Activated T-cell treated with anti-CD3 and anti-CD28 coated beads, Interleukin-2, amount 50 U/mL, for 4 hours (primary cell): ENCODE data around the gene ARHGAP30. TPM values are rescaled to one million over a fixed set of nuclear protein-coding genes. Genes with fewer than 3 reads are reported as not detected.
"Not testable (repeated sequence)": the region's sequence is repeated elsewhere in the genome, so short reads cannot be mapped to it uniquely, and the experiment has no call there.

ENCODE experiments used
- ATAC-seq, 2 donors: fragments of 200-7000 bp; cut with Tn5 transposase; one replicate each; pipeline ENCODE4 v1.10.0; 2021
- DNase-seq: peaks from one replicate; pipeline ENCODE4 v3.0.0-alpha.2; 2020
- H3K27me3 Mint-ChIP-seq: one replicate; pipeline ENCODE4 v1.8.0; 2021; ENCODE audit warnings: low read depth, mixed read lengths
- H3K36me3 Mint-ChIP-seq: one replicate; pipeline ENCODE4 v1.8.0; 2022; ENCODE audit warnings: mixed read lengths; ENCODE audit not compliant: insufficient read depth
- H3K4me1 Mint-ChIP-seq: one replicate; pipeline ENCODE4 v1.8.0; 2021; ENCODE audit warnings: low read depth, mixed read lengths
- H3K4me3 Mint-ChIP-seq: one replicate; pipeline ENCODE4 v1.8.0; 2021; ENCODE audit warnings: mild to moderate bottlenecking, moderate library complexity, mixed read lengths
- H3K9me3 Mint-ChIP-seq: one replicate; pipeline ENCODE4 v1.8.0; 2021; ENCODE audit warnings: mixed read lengths
- total RNA-seq, 3 donors: library from RNA; stranded (reverse); gene quantifications; one replicate each; pipeline ENCODE4 v1.2.1, GENCODE V29; 2021

ARHGAP30 gene
- total RNA-seq, 3 donors from 2014 or later = 103 to 128 (median 106) TPM

DNA sequence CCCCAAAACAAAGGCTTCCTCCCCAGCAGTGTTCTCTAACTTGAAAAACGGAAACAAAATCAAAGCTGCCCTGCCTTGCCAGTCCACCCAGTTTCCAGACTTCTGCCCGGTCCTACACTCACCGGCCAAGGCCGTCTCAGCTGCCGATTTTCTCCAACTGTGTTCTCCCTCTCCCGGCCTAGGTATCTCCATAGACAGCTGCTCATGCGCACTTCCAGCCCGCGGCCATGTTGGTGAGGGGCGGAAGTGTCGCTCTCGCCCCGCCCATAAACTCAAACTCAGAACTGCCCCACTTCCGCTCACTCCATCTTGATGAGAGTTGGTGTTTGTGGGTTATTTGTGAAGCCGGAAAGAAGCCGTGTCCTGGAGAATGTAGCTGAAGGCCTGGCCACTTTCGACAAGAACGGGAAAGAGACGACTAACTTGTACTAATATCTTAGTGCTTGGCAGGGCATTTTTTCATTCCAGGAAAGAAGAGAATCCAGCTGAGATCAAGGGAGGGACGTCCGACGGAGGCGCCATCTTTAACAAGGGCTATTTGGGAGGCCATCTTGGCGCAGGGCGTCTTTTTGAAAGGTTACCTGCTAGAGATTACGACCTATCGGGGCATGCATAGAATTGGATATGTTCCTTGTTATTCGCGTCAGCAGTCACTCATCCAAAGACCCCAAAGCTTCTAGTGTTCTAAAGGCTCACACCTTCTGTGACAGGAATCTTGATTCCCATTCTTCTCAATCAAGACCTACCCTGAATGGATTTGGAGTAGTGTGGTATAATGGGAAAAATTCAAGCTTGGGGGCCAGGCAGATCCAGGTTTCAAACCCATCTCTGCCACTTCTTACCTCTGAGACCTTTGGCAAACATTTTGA is 23.7 kb downstream of the ARHGAP30 start, which contains the start of gene USF1:
Gene USF1 (minus strand): TSS at position 242 of the 869 bp plus-strand sequence. CDS start 2,702 bp downstream, outside the sequence.
- H3K4me1 Mint-ChIP-seq = peaks cover 43% of the 10 kb centered on the region
- peaks cover 33% of the 10 kb centered on the region for H3K36me3 Mint-ChIP-seq
- peak within 1 kb of the TSS; percentile 95 for H3K4me3 Mint-ChIP-seq
- no peaks in the 10 kb centered on the region for H3K27me3 Mint-ChIP-seq
- ATAC-seq = peak; percentile 86 to 87
- H3K9me3 Mint-ChIP-seq = no peaks in the 10 kb centered on the region
- DNase-seq = peak; percentile 87

DNA sequence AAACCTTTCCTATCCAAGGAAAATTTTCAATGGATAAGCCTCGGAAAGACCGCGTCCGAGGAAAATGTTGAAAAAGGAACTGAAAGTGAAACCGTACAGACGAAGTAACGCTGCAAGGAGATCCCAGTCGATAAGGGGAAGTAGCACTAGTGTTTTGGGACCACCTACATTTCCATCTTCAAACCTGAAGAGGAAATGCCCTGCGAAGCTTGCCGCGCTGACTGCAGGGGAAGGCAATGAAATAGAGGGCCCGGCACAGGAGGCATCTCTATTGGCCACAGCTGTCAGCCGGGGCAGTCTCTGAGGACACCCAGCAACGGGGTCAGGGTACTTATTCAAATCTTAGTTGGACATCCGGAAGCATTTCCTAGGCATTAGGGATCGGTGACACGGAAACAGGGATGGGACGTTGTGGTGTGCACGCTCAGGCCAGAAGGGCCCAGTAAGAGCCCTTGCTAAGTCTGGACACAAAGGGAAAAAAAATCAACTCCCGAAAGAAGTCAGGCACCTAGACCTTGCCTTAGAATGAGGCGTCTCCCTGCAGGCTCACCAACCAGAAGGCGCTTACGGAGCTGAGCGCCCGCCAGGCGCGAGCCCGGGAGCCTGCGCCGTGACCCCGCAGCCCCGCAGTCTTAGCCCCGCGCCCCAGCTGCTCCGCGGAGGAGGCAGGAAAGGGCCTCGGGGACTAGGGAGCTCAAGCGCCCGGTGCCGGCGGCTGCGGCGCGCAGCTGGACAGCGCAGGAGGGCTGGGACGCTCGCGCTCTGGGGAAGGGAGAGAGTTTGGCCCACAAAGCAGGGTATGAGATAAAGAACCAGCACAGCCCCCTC is 24.6 kb downstream of the ARHGAP30 start:
- peak; percentile 31 for DNase-seq
- ATAC-seq = peak; percentile 63 to 67
- Mint-ChIP-seq H3K4me1 (peaks cover 43% of the 10 kb centered on the region), H3K36me3 (peaks cover 38% of the 10 kb centered on the region), H3K9me3 (no peaks in the 10 kb centered on the region), H3K4me3 (peak overlapping the region; percentile 95), H3K27me3 (no peaks in the 10 kb centered on the region)

DNA sequence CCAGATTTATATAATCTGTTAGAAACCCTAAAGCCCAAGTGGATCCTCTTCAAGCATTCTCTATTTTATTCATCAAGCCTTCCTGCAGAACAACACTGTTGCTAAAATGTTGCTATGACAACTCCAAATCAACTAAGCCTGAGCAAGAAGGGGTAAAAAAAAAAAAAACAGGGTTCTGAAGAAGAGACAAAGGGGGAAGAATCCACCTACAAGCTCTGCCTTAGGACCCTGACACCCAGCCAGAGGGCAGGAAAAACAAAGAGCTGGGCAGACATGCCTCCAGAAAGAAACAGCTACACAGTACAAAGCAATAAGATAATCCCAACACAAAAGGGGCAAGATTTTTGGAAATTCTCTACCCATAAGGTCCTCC is 25.2 kb downstream of the ARHGAP30 start:
- H3K4me1 Mint-ChIP-seq = peaks cover 47% of the 10 kb centered on the region
- H3K36me3 Mint-ChIP-seq = peaks cover 39% of the 10 kb centered on the region
- no peak for DNase-seq
- H3K4me3 Mint-ChIP-seq = peak overlapping the region; percentile 95
- ATAC-seq = no peak
- no peaks in the 10 kb centered on the region for H3K9me3 Mint-ChIP-seq
- H3K27me3 Mint-ChIP-seq = no peaks in the 10 kb centered on the region

DNA sequence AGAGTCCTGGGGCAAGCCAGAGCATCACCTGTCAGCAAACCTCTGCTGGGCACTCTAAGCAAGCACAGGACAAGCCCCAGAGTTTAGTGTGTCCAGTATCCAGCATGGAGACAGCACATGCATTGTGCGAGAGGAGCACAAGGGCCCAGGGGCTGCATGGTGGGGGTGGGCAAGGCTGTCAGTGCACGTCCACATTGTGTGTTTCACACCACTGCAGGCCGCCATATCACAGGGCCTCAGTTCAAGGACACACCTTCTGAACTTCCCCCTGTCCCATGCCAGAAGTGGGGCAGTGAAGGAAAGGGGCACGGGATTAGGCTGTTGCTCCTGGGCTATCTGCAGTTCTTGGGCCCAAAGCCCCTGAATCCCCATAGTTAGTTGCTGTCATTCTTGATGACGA is 30.1 kb downstream of the ARHGAP30 start:
- Mint-ChIP-seq H3K4me3 (peak overlapping the region; percentile 70), H3K27me3 (no peaks in the 10 kb centered on the region), H3K36me3 (peaks cover 20% of the 10 kb centered on the region), H3K4me1 (peaks cover 45% of the 10 kb centered on the region), H3K9me3 (no peaks in the 10 kb centered on the region)
- DNase-seq (no peak), ATAC-seq (no peak)

DNA sequence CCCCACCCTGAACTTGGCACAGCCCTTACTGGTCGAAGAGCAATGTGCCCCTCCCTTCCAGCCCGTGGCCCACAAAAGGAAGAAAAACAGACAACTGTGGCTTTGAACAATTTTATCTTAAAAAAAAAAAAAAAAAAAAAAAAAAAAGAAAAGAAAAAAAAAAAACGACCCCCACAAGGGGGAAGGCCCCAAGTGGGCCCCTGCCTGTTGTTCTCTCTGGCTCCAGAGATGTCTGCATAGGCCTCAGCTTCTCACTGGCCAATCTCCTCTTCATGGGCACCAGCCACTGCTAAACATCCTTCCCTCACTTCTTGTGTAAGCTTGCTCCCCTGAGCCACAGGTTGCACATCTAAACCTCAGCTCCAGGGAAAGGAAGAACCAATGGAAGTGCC is 30.5 kb downstream of the ARHGAP30 start:
- Mint-ChIP-seq H3K9me3 (no peaks in the 10 kb centered on the region), H3K27me3 (no peaks in the 10 kb centered on the region), H3K4me1 (peaks cover 41% of the 10 kb centered on the region), H3K4me3 (peak overlapping the region; percentile 93), H3K36me3 (peaks cover 20% of the 10 kb centered on the region)
- DNase-seq (no peak), ATAC-seq (no peak)

DNA sequence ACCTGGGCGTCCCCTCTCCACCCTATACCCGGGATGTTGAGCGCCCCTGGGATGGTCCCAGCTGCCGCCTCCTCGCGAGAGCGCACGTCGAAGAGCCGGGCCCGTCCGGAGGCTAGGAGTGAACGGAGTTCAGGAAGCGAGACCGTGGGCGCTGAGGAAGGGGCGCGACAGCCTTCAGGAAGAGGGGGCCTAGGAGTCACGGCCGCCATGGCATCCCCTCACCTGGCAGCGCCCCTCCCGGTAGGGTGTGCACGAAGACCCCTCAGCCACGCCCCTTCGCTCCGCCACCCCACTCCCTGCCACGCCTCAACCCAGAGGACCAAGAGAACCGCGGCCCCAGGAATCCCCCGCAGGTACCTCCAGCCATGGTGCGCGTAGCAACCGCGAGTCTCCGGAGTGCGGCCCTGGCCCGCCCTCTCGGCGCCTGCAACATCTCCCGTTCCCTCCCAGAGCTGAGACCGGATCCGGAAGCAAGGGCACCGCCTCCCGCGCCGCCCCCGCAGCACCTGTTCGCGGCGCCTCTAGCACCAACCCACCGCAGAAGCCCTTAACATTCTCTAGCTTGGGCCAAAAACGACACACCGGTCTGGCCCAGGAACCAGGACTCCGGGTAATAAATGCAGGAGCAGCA is 31.1 kb downstream of the ARHGAP30 start, which contains the start of gene TSTD1:
Gene TSTD1 (minus strand): TSS at position 442 of the 631 bp plus-strand sequence. CDS start 75 bp downstream, at position 367.
- H3K4me1 Mint-ChIP-seq = peaks cover 41% of the 10 kb centered on the region
- no peaks in the 10 kb centered on the region for H3K27me3 Mint-ChIP-seq
- peaks cover 20% of the 10 kb centered on the region for H3K36me3 Mint-ChIP-seq
- ATAC-seq (peak; percentile 92 to 96), DNase-seq (peak; percentile 81)
- H3K9me3 Mint-ChIP-seq = no peaks in the 10 kb centered on the region
- H3K4me3 Mint-ChIP-seq = peak within 1 kb of the TSS; percentile 93

DNA sequence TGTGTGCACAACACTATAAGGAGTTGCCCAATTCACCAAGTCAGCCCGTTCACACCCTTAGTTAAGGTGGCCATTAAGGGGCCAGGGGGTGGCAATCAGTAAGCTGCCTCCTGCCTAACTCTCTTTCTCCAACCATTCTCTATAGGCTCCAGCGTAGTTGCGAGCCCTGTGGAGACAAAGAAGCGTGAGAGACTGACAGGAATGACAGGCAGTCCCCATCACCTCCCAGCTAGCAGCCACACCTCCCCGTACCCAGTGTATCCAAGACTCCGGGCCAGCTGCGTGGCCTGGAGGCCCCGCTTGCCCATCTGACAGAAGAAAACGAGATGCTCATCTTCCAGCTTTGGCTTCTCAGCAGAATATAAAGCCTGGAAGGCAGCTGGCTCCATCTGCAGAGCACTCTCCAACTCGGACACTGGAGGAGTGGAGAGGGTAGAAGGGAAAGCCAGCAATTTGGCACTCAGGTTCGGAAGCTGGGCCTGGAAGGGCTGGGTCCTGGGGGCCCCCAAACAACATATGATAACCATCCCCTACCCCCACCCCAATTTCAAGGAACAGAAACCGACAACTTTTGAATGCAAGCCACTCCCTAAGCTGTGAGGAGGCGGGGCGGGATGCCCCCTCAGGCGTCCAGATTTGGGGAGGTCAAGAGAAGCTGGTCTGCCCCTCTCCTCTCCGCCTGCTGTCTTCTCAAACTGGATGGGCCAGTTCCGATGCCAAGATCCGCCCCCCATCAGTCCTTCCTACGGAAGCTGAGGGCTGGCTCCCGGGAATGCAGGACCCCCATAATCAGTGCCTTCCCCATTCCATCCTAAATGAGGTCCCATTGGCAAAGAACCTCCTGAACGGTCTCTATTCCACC is 31.8 kb downstream of the ARHGAP30 start:
- no peaks in the 10 kb centered on the region for H3K9me3 Mint-ChIP-seq
- H3K36me3 Mint-ChIP-seq = peaks cover 20% of the 10 kb centered on the region
- peaks cover 40% of the 10 kb centered on the region for H3K4me1 Mint-ChIP-seq
- DNase-seq = no peak
- H3K27me3 Mint-ChIP-seq = no peaks in the 10 kb centered on the region
- peak overlapping the region; percentile 93 for H3K4me3 Mint-ChIP-seq
- ATAC-seq = no peak

DNA sequence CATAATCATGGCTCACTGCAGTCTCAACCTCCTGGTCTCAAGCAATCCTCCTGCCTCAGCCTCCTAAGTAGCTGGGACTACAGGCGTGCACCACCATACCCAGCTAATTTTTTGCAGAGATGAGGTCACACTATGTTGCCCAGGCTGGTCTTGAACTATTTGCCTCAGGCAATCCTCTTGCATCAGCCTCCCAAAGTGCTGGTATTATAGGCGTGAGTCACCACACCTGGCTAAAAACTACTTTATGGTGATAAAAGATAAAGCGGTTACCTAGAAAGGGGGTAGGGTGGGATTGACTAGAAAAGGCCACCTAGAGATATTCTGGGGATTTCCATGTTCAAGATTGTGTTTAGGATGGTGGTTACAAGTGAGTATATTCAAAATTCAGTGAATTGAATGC is 35.9 kb downstream of the ARHGAP30 start:
- H3K27me3 Mint-ChIP-seq = no peaks in the 10 kb centered on the region
- H3K9me3 Mint-ChIP-seq = no peaks in the 10 kb centered on the region
- ATAC-seq (peak in 1 of 2 donors; percentile 13), DNase-seq (no peak)
- peaks cover 13% of the 10 kb centered on the region for H3K36me3 Mint-ChIP-seq
- no peak overlapping the region for H3K4me3 Mint-ChIP-seq
- peaks cover 36% of the 10 kb centered on the region for H3K4me1 Mint-ChIP-seq

DNA sequence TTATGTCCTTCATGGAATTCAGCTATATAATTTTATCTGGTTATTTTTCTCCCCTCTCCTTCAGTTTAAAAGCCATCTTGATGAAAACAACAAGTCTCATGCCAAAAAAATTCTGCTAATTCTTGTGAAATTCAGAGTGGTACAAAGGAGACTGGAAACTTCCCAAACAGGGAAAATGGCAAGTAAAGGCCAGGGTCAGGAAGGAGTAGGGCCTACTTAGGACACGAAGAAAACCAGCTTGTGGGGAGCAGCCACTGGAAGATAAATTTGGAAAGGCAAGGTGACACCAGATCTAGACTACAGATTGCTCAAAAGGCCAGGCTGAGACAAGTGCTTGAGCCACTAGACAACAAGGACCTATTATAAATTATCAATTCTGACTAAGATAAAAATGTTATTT is 37.3 kb downstream of the ARHGAP30 start:
- H3K4me3 Mint-ChIP-seq = peak overlapping the region; percentile 50
- H3K4me1 Mint-ChIP-seq = peaks cover 30% of the 10 kb centered on the region
- H3K36me3 Mint-ChIP-seq = peaks cover 13% of the 10 kb centered on the region
- H3K9me3 Mint-ChIP-seq = no peaks in the 10 kb centered on the region
- ATAC-seq (no peak), DNase-seq (no peak)
- no peaks in the 10 kb centered on the region for H3K27me3 Mint-ChIP-seq

DNA sequence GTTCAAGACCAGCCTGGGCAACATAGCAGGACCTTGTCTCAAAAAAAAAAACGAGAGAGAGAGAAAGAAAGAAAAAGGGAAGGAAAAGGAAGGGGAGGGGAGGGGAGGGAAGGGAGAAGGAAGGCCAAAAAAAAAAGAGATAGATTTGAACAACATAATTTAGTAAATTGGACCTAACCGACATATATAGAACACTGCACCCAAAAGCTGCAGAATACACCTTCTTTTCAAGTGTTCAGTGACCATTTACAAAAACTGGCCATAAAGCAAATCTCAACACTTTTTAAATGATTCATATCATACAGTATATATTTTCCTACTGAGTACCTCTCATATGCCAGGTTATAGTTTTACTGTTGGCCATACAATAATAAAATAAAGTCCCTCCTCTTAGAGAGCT is 37.8 kb downstream of the ARHGAP30 start:
- Mint-ChIP-seq H3K4me1 (peaks cover 29% of the 10 kb centered on the region), H3K9me3 (peaks cover 1% of the 10 kb centered on the region), H3K36me3 (peaks cover 17% of the 10 kb centered on the region), H3K4me3 (no peak overlapping the region), H3K27me3 (no peaks in the 10 kb centered on the region)
- DNase-seq (no peak), ATAC-seq (no peak)

DNA sequence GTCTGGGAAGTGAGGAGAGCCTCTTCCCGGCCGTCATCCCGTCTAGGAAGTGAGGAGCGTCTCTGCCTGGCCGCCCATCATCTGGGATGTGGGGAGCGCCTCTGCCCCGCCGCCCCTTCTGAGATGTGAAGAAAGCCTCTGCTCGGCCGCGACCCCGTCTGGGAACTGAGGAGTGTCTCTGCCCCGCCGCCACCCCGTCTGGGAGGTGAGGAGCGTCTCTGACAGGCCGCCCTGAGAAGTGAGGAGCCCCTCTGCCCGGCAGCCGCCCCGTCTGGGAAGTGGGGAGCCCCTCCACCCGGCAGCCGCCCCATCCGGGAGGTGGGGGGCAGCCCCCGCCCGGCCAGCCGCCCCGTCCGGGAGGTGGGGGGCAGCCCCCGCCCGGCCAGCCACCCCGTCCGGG is 40.2 kb downstream of the ARHGAP30 start:
- peaks cover 36% of the 10 kb centered on the region for H3K4me1 Mint-ChIP-seq
- not testable (repeated sequence) for H3K9me3 Mint-ChIP-seq, H3K27me3 Mint-ChIP-seq, DNase-seq, ATAC-seq, H3K4me3 Mint-ChIP-seq
- peaks cover 21% of the 10 kb centered on the region for H3K36me3 Mint-ChIP-seq

DNA sequence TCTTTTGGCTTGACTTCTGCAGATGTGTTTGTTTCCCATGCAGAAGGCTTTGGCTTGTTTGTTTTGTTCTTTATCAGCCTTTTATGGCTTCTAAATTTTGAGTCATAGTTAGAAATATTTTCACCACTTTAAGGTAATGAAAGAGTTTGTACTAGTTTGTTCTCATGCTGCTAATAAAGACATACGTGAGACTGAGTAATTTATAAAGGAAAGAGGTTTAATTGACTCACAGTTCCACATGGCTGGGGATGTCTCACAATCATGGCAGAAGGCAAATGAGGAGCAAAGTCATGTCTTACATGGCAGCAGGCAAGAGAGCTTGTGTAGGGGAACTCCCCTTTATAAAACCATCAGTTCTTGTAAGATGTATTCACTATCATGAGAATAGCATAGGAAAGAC is 42.7 kb downstream of the ARHGAP30 start:
- DNase-seq, H3K9me3 Mint-ChIP-seq, H3K27me3 Mint-ChIP-seq, H3K4me3 Mint-ChIP-seq: not testable (repeated sequence)
- peak; percentile 60 to 83 for ATAC-seq
- peaks cover 21% of the 10 kb centered on the region for H3K4me1 Mint-ChIP-seq
- peaks cover 14% of the 10 kb centered on the region for H3K36me3 Mint-ChIP-seq

DNA sequence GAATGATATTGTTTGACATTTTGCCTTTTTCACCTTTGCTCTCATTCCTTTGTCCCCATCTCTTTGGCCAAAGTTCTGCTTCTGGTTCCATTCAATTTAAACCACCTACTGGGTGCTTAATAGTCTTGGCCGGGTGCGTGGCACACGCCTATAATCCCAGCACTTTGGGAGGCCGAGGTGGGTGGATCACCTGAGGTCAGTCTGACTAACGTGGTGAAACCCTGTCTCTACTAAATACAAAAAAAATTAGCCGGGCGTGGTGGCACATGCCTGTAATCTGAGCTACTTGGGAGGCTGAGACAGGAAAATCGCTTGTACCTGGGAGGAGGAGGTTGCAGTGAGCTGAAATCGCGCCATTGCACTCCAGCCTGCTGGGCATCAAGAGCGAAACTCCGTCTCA is 47.3 kb downstream of the ARHGAP30 start:
- ATAC-seq, H3K9me3 Mint-ChIP-seq, H3K4me3 Mint-ChIP-seq: not testable (repeated sequence)

More for the DNA sequence above, 47.3 kb downstream of the ARHGAP30 start:
- peaks cover 11% of the 10 kb centered on the region for H3K36me3 Mint-ChIP-seq
- peaks cover 42% of the 10 kb centered on the region for H3K4me1 Mint-ChIP-seq
- not testable (repeated sequence) for DNase-seq, H3K27me3 Mint-ChIP-seq
